Fibroblast of skin of right biceps (primary cell): ENCODE data around the gene VPS4B.
"Not testable (repeated sequence)": the region's sequence is repeated elsewhere in the genome, so short reads cannot be mapped to it uniquely, and the experiment has no call there.

Experiments
- DNase-seq: peaks from one replicate; pipeline ENCODE4 v3.0.0-alpha.2; 2013

The VPS4B gene

DNA sequence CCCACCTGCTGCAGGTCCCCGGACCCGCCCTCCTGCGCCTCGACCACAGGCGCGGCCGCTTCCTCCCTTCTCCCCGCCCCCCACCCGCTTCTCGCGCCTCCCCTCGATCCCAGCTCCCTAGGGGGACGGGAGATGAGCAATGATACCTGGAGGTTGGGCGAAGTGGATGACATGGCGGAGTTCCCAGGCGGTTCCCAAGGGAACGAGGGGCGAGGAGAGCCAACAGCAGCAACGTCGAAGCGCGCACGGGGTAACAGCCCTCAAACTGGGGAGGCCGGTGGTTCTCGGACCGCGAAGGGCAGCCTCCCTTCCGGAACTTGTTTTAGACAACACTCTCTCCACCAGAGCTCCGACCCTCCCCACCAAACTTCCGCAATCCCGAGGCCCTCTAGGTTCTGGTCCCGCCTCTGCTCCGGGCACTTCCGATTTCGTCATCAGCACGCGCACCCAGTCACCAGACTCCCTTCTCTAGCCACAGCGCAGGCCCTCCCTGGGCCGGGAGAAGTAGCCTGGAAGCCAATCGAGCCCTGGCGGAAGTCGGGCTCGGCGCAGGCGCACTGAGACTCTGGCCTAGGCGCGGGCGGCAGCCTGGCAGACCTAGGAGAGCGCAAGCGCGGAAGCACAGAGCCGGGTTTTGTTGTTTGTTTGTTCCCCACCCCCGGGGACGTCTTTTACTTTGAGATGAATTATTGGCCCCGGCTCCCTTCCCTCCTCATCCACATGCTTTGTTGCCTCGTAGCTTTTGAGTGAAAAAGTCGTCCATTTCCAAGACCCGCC lies at the start of gene VPS4B:
Gene VPS4B, minus strand, starts transcription at position 390 of the 777 bp plus-strand sequence. Its CDS starts 217 bp downstream, at position 173.
- DNase-seq, result peak; percentile 100

DNA sequence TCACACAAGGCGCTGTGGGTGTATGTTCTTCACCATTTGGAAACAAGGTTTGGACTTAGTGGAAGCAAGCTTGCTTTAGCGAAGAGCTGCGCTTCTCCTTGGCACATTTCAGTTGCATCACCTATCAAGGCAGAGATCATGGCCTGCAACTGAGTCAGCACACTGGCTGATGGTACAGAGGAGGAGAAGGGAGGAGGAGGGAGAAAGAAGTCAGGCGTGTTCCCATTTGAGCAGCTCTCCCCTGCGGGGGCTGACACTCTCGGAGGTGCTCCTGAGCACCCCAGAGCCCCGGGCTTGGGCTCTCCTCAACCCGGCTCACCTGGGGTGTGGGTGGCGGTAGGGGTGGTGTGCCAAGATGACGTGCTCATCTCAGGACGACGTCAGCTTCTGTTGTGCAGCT lies 48.5 kb upstream of the VPS4B start:
- DNase-seq, result no peak

DNA sequence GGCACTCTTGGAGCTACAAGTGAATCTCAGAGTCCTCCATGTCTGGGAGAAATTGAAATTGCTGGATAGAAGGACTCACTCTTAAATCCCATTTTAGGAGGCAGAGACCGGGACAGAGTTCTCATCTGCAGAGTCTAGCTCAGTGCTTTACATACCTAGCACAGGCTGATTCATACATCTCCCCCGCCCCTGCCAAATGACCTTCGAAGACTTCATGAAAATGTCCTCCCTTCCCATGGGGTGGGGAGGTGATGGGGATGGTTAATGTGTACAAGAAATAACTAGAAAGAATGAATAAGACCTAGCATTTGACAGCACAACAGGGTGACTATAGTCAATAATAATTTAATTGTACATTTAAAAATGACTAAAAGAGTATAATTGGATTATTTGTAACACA lies 46.3 kb upstream of the VPS4B start:
- no peak for DNase-seq

DNA sequence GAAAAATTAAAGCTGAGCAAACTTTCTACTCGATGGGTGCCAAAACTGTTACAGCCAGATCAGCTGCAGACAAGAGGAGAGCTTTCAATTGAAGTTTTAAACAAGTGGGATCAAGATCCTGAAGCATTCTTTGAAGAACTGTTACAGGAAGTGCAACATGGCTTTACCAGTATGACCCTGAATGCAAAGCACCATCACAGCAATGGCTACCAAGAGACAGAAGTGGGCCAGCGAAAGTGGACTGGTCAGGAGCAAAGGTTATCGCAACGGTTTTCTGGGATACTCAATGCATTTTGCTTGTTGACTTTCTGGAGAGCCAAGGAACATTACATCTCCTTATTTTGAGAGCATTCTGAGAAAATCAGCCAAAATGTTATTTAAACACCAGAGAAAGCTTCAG lies 45.4 kb upstream of the VPS4B start:
- no peak for DNase-seq

DNA sequence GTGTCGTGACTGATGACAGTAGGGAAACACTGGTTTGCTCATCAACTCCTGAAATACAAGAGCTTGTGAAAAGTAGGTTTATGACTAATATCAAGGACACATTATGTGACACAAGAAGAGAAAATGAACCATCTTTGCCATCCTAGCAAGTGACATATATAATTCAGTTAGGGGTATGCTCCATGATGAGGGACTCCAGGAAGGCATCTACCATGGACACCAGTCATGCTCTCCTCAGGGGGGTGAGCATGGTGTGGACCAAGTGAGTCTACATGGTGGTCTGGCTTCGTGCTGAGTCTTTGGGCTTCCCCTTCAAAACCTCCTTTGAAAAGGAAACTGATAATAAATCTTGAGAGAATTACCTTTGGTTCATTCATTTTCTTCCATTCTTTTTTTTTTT lies 42.8 kb upstream of the VPS4B start:
- DNase-seq, result no peak

DNA sequence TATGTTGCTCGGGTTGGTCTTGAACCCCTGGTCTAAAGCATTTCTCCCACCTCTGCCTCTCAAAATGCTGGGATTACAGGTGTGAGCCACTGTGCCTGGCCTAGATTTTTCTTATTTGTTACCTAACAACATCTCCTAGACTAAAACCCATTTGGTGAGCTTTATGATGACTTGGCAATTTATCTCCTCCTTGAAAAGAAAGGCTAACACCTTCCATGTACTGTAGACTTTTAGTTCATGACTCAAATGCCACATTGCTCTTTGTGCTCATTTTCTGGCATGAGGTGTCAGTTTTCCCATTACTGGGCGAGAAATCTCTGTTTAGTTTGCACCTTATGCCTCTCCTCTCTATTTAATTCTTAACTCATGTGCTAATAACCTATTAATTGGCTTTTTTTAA lies 42.2 kb upstream of the VPS4B start:
- no peak for DNase-seq

DNA sequence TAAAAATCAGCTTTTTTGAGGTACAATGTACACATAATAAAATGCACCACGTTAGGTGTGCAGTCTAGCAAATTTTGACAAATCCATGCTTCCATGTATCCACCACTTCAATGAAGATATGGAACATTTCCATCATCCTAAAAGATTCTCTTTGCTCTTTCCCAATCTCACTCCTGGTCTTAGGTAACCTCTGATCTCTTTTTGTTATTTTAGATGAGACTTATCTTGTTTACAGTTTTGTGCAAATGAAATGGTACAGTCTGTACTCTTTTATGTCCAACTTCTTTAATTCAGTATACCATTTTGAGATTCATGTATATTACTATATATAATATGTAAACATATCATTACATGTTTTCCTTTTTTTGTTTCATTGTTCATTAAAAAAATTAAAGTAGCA lies 38.1 kb upstream of the VPS4B start:
- DNase-seq, result no peak

DNA sequence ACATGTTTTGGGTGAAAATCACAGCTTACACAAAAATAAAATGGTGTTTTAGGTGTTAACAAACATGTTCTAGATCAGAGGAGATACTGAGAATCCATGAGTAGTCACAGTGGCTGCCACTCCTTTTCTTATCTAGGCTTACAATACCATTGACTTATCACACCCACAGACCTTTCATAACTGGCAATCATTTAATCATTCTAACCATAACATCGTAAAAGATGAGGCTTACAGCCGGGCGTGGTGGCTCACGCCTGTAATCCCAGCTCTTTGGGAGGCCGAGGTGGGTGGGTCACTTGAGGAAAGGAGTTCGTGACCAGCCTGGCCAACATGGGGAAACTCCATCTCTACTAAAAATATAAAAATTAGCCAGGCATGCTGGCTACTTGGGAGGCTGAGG lies 35.7 kb upstream of the VPS4B start:
- no peak for DNase-seq

DNA sequence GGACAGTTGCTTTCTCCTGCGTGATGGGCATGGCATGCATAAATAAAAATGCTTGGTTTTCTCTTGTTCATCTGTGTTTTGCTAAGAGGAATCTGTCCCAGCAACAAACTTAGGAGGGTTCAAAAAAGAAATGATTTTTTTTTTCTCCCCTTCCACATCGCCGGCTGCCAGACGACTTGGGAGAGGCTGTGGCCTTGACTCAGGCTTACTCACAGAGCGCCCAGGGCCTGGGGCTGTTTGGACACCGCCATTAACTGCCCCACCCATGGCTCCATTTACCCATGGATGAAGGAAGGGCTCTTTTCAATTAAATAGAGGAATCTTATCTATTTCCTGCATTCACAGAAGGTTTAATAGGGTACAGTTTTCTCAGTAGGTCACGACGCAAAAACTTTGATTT lies 32.2 kb upstream of the VPS4B start:
- peak; percentile 12 for DNase-seq

DNA sequence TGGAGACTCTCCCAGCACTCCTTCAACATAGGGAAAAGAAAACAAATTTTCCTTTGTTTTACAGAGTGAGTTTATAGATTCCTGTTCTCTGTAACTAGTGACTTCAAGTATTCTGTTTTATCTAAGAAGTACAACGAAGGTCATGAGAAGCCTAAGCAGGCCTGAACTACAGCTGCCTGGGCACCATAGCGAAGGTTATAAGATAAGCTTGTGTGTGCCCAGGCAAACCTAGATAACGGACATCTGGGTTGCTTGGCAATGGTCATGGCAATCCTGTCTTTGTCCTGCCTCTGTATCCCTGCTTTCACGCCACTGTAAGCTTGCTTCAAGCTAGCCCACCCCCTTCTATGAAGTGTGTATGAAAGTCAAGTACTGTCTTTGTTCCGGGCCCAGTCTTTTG lies 30.5 kb upstream of the VPS4B start:
- not testable (repeated sequence) for DNase-seq

DNA sequence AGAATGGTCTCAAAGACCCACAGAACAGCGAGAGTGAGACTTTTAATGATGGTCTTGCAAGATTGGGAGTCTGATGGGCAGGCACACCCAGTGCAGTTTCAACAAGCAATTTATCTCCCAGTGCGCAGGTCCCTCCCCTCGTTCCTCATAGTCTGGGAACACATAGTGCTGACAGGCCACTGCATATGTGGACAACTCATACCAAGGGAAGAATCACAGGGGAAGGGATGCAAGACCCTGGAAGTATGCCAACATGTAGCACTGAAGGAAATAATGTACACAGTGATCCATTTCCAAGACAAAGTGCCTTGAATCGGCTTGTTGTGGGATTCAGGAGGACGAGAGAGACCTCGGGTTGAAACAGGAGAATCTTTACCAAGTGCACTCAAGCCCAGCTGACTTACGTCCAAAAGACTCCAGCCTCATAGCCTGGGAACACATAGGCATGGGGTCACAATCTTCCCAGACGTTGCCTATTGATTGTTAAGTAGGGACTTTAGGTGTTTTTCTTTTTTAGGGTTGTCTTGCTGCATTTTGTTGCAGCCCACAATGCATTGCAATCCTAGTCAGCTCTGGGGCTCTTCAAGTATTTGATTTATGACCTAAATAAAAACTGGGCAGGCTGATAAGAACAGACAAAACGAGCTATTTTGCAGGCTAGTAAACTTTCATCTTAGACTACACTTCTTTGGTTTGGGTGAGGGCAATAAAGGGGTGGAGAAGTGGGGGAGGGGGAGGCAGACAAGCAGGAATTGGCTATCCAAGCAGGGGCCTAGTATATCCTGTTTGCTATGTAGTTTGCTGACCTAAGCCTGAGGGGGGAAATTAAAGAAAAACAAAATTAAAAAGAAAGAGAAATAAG lies 29.8 kb upstream of the VPS4B start:
- peak; percentile 69 for DNase-seq

DNA sequence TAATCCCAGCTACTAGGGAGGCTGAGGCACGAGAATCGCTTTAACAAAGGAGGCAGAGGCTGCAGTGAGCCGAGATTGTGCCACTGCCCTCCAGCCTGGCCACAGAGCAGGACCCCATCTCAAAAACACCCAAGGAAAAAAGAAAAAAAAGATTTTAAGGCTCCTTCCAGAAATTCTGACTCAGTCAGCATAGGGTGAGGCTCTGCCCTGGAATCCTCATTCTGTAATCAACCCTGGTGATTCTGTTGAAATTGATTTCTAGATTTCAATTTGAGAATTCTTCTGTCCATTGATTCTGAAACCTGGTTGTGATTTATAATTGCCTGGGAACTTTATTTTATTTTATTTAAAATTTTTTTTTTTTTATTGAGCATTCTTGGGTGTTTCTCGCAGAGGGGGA lies 27.1 kb upstream of the VPS4B start:
- no peak for DNase-seq

DNA sequence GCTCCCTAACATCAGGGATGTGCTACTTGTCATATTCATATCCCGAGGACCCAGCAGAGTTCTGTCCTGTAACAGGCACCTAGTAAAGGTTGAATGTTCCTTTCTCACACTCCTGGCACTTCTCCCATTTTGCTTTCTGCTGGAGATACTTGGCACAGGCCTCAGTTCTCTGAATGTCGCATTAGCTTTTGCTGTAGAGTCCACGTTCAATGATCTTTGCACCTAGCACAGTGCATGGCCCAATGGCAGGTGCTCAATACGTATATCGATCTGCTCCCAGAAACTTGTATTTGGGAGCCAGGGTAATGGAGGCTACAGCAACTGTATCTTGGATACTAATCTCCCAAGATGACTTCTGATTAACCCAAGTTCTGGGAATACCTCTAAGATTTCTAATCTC lies 24.8 kb upstream of the VPS4B start:
- DNase-seq, result no peak

DNA sequence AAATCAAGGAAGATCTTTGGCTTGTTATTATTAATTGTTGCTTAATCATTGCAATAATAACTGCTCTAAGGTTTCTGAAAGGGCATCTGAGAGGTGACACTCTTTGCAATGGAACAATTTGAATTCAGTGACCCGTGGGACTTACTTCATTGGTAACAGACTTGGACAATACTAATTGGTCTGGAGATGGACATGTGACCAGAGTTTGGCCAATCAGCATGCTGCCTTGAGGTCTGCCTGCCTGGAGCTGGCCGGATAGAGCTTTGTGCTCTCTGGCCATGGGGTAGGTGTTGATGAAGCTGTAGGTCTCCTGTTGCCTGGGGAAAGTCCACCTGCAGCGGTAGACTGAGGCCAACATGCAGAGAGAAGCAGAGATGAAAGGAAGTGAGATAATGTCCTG lies 24.0 kb upstream of the VPS4B start:
- no peak for DNase-seq

DNA sequence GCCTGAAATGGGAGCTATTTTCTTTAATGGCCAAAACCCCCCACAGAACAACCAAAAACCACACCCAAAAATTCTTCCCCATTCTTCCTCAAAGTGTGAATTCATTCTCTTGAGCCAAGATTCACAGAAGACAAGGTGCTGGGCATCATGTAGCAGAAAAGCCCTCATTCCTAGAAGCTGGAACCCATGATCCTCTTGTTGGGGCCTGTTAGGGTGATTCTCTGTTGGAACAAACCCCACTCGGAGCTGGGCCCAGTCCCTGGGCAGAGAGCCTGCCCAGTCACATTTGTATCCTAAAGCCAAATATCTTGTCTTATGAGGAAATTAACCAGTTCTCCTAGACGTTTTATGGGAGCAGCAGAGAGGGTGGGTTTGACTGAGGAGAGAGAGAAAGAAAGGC lies 22.8 kb upstream of the VPS4B start:
- no peak for DNase-seq

DNA sequence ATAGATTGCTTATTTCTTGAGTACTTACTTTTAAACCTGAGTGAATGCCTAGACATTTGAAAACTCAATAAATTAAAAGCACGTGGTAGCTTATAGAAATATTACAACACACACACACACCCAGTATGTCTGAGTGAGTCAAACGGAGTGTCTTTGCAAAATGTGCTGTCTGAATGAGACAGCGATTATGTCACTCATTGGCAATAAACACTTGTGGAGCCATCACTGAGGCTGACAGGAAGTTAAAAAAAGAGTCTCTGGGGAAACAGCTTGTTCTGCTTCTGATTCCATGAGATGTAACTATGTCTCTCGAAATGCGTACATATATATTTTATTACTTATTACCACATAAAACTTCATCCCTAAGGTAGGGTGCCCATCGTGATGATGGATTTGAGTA lies 22.3 kb upstream of the VPS4B start:
- DNase-seq, result peak; percentile 90

DNA sequence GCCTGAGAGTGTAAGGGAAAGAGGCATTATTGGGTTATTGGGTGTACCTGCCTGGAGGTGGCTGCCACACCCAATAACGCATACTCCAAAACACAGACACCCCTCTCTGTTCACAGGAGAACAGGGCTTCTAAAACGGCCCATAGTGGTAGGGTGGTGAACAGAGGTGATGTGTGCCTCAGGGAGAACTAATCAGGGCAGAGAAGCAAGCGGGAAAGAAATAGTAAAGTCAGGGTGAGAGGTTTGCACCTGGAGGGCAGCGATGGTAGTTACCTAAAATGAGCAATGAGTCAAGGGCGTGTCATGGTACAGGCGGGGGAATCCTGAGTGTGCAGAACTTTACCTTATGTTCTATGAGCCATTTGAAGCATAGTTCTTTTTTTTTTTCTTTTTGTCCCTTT lies 21.6 kb upstream of the VPS4B start:
- DNase-seq, result no peak

DNA sequence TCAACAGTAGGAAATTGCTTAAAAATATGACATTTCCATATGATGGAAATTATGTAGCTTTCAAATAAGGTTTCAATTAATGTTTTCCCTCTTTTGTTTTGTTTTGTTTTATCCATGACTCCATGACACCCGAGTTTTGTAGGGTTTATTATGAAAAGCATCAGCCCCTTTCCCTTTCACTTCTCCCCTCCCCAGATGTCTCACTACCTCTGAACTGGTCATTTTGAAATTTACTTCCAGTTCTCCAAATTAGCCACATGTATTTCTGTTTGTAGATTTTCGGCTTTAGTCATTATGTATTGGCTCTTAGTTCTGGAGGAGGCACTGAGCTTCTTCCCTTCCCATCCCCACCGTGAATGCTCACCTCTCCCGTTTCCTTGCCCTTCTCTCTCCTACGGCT lies 18.6 kb upstream of the VPS4B start:
- DNase-seq, result no peak

DNA sequence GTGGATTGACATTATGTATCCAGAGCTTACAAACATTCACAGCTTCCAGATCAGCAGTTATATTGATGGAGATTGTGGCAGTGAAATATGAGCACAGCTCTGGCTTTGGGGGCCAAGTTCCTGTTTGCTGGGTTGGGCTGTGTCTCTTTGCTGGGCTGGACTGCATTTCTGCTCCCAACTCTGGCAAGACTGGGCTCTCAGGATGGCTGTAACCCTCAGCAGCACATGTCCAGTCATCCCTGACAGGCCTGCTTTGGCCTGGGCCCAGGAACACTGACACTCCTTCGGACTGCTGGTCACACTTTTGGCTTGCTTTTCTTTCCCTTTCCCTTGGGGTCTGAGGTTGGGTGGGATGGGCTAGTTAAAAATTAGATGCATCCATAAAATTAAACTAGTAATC lies 17.9 kb upstream of the VPS4B start:
- peak; percentile 10 for DNase-seq

DNA sequence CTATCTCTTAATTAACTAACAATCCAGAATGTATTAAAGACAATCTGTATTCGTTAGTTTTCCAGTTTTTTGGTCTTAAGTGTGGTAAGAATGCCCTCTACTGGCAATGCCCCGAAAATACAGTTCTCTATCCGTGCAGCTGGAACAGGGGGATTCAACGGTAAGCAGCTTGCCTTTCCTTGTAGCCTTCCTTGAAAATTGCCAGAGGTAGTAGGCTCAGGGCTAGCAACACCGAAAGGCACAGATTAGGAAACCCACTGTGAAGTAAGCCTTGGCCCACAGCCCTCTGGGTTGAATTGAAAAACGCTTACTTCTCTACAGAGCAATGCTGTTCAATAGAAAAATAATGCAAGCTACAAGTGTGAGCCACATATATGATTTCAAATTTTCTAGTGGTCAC lies 17.1 kb upstream of the VPS4B start:
- DNase-seq, result peak; percentile 56

DNA sequence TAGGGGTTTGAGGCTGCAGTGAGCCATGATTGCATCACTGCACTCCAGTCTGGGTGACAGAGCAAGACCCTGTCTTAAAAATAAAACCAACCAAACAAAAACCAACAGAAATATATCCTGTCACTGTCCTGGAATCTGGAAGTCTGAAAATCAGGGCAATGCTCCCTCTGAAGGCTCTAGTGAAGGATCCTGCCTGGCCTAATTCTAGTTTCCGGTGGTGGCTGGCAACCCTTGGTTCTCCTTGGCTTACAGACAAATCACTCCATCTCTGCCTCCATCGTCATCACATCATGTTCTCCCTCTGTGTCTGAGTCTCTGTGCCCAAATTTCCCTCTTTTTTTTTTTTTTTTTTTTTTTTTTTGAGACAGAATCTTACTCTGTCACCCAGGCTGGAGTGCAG lies 15.9 kb upstream of the VPS4B start:
- DNase-seq, result no peak

DNA sequence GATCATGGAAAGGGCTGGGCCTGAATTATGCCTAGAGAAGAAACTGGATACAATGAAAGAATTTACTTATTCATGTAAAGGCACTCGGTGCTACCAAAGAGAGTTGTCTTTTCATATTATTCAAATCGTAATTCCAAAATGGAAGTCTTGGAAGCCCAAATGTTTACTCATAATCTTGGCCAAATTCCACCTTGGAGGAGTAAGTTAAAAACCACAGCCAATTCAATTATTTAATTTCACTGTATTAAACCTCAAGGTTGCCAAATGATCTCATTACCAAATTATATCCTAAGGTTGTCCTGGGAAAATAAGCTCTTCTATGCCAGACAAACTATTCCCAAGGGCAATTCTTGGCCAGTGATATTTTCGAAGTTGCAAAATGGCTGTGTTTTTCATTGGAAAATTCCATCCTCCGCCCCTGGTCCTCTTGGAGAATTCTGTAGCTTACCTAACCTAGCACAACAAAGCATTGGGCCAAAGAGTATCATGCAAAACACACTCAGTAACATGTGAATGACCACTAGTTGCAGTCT lies 11.1 kb upstream of the VPS4B start:
- peak; percentile 29 for DNase-seq

DNA sequence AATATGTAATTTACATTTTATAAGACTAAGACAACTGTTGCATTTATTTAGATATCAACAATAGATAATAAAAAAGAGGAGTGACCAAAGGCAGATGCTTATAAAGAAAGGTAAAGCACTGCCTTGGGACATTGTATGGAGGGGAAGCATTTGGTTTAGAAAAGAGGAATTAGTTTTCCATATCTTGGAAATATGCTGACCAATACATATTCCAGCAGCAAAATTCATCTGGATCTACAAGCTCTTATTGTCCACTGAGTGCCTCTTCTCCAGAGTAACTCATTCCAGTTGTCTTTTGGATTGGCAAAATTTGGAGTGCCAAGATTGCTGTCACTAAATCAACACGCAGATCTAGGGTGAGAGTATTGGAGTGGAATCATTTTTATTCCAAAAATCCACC lies 8.9 kb upstream of the VPS4B start:
- no peak for DNase-seq

DNA sequence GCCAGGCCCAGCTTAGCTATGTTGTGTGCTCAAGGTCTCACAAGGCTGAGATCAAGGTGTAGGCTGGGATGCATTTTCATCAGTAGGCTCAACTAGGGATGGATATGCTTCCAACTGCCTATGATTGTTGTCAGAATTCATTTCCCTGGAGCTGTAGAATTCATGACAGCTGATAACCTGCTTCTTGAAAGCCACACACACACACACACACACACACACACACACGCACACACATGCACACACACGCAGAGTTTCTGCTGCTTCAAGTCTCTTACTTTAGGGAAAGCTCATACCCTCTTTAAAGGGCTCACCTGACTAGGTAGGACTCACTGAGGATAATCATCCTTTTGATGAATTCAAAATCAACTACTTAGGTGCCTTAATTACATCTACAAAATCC lies 8.2 kb upstream of the VPS4B start:
- DNase-seq, result no peak
